GM18508 (cell line): ENCODE data around the gene PSAP.

Source experiments
- ATAC-seq: cut with Tn5 transposase; IDR thresholded peaks from one replicate; pipeline ENCODE4 v1.9.1; 2021; ENCODE audit warnings: moderate number of reproducible peaks; ENCODE audit not compliant: insufficient read depth, unreplicated experiment

PSAP gene

DNA sequence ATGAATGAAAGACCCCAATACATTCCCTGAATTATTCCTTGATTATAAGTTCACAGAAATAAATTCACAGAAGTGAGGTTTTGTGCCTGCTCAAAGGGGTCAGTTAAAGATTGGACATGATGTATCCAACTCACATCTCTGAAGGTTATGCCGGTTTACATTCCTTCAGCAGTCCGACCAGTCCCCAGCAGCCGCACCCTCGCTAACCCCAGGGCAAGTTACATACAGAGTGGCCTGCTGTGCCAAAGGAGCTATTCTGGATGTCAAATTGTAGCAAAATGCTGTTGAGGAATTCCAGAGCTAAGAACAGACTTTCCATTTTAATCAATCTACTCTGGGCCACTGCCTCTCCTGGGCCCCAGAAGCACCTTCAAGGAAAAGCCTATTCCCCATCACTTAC lies 20.3 kb downstream of the PSAP start:
- ATAC-seq: no peak

DNA sequence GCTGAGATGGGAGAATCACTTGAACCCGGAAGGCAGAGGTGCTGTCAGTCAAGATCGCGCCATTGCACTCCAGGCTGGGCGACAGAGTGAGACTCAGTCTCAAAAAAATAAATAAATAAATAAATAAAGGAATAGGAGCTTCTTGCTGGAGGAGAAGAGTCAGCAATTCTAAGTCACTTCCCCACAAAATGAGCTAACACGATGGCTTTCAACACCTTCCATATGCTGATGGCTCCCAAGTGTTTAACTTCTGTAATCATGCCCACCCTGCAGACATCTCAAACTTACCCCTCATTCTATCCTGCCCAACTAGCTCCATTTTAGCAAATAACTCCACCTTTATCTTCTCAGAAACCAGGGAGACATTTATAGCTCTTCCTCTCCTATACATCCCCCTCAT lies 21.2 kb downstream of the PSAP start:
- ATAC-seq: no peak

DNA sequence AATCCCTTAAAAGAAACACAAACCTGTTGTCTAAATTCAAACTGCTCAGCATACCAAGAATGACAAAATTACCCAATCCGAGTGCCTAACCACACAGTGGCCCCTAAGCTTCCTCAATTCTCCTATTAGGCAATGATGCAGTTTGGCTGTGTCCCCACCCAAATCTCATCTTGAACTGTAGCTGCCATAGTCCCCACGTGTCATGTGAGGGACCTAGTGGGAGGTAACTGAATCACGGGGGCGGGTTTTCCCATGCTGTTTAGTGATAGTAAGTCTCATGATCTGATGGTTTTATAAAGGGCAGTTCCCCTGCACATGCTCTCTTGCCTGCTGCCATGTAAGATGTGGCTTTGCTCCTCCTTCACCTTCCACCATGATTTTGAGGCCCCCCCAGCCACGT lies 21.9 kb downstream of the PSAP start:
- ATAC-seq: no peak

DNA sequence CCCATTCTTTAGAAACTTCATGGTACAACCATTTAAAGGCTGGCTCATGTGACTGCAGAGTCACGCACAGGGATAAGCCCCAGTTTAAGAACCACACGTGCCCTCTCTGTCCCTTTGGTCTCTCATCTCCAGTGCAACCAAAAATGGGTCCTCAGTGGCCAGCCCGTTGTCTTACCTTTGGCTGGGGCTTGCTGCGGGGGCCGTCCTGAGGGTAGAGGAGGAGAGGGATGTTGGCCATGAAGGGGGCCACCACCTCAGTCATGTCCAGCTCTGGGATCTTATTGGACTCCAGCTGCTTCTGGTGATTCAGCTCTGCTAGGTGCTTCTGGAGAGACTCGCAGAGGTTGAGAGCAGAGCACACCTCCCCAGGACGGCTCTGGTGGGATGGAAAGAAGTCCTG lies 22.3 kb downstream of the PSAP start:
- no peak for ATAC-seq

DNA sequence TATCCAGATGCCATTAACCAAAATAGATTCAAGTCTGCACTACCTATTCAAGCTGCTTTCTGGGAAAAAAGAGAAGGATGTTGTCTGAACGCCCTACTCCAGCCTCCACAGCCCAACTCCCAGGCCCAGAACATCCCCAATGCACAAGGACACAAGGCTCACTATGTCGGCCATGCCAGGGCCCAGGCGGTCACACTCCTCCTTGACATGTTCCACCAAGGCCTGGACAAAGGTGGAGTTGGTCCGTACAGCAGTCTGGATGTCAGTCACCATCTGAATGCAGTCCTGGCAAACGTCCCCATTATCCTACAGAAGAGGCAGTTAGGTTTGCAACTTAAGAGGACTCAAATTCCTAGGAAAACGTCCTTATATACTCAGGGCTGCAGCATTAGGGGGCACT lies 23.2 kb downstream of the PSAP start:
- ATAC-seq: no peak

DNA sequence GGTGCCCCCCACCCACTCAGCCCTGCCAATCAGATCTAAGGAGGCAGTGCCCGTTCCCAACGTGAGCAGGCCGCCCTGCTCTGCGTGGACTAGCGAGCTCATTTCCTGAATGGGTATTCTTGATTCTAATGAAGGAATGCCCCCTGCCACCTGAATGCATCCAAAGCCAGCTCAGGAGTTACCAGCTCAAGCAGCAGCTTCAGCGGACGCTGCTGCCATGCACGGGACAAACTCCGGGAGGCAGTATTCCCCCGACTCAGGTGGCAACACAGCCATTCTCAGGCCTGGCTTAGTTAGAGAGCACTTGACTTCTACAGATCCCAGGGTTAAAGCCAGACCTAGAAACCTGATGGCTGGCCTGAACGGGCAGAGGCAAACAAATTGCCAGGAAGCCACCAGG lies 25.8 kb downstream of the PSAP start:
- ATAC-seq: no peak

DNA sequence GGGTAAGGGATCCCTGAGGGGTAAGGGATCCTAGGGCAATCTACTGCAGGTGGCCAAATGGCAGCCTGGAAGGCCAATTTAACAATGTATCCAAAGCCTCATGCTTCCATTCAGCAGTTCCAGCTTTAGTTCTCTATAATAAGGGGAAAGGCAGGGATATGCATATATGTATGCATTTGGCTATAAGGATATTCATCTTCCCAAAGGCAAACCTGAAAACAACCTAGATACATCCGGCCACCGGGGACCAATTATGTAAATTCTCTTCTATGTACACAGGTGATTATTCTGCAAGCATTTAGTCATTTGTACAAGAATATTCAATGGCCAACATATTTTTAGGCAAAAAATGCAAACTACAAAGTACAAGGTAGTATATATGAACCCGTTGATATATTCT lies 26.7 kb downstream of the PSAP start:
- ATAC-seq: no peak

DNA sequence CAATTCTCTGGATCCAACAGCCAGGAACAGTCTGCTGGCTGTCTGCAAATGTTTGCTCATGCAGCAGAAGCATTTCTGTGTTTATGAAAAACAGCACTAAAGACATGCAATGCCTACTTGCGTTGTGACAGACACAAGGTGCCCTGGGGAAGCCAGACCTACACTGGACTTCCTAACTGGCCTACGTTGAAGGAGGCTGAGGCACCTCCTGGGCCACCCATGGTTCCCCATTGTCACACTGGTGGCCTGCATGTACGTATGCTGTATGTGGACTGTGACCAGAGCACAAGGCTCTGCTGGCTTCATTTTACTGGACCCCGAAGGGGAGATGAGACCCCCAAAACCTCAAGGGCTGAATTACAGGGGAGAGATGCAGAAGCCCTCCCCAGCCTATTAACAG lies 27.7 kb downstream of the PSAP start:
- no peak for ATAC-seq

DNA sequence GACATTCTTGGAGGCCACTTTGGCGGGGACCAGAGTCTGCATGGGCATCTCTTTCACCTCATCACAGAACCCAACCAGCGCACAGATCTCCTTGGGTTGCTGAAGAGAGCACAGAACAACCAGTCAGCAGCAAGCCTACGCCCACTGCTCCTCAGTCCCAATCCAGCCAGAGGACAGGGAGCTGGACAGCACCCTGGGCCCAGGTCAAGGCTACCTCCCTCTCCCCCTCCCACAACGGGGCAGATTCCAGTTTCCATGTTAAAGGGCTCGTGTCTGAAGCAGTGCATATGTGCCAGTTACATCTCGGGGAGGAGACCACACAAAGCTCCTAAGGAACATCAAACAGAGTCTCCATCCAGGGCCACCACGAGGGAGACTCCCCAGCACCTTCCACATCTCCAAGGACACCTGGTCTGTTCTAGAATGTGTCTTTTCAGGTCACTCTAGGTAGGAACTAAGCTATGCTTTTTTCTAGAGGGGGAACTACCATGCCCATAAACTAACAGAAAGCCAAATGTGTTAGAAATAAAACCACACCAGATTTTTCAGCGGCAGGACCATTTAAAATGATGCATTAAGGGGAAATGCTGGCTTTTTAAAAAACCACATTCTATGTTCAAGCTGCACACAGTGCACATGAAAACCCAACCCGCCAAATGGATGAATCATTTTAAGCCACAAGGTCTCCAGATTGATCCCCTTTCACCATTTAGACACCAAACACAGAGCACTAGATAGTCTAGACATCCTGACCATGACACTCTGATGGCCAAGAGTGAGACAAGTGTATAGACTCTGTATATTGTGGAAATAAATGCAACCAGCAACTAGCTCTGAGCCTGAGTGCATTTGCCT lies 28.9 kb downstream of the PSAP start:
- ATAC-seq: no peak

DNA sequence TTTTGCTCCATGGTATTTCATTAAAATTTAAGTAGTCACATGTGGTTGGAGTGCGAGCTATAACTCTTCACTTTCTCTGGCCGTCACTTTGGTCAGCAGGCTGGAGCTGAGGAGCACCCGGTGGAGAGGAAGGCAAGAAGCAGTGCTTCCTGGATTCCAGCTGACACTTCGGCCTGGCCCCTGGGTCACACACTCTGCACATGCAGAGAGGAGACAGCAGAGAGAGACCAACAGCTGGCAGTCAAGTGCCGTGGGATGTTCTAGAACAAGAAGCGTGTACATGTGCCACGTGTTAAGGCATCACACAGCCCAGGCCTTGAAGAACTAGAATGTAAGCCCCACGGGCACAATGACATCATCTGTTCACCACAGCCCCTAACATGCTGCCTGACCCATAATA lies 30.1 kb downstream of the PSAP start:
- no peak for ATAC-seq

DNA sequence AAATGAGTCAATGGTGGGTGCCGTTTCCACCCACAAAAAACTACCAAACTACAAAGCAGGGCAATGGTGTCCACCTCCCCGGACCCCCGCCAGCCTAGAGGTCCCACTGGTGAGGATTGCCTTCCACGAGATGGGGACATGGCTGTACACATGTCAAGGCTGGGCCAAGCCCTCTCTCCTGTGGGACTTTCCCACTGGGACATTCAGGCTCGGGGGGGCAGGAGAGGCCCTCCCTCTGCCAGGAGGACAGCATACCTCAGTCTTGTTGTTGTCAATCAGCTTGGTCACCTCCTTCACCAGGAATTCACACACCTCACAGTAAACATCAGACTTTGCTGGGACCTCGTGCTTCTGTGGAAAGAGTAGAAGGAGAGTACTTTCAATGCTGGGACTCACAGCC lies 31.1 kb downstream of the PSAP start:
- ATAC-seq: no peak

DNA sequence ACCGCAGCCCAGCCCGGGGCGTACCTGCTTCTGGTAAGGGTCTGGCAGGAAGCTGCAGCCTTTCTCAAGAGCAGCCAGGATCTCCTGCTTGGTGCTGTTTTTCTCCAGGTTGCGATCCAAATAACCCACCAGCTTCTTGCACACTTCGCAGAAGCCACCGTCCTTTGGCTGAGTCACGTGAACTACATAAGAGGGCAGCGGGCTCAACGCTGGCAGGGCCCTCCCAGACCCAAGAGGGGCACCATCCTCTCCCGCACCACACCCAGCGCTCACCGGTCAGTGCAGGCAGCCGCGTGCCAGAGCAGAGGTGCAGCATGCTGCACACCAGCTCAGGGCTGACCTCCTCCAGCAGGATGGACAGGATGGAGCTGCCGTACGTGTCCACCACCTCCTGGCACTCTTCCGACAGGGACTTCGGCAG lies 31.6 kb downstream of the PSAP start:
- no peak for ATAC-seq

DNA sequence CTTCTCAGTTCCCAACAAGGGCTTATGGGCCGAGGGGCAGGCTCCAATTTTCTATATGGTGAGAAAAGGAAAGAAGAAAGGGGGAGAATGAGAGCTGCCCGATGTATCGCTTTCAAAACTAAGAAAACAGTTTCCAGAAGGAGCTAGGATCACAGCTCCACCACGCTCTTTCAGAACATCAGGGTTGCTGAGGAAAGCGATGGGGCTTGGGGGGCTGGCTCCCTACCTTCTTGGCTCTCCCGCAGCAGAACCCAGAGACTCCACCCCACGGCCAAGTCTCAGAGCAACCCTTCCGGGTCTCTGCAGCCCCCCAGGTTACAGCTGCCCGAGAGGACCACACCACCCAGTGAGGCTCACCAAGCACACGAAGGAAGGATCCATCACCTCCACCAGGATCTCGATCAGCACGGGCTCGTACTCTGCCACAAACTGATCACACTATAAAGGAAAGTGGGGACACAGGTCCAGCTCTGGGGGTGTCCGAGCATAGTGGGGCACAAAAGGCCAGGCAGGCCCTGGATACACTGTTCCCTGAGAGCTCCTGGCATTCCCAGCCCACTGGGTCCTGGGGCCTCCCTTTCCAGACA lies 32.3 kb downstream of the PSAP start:
- ATAC-seq: no peak

DNA sequence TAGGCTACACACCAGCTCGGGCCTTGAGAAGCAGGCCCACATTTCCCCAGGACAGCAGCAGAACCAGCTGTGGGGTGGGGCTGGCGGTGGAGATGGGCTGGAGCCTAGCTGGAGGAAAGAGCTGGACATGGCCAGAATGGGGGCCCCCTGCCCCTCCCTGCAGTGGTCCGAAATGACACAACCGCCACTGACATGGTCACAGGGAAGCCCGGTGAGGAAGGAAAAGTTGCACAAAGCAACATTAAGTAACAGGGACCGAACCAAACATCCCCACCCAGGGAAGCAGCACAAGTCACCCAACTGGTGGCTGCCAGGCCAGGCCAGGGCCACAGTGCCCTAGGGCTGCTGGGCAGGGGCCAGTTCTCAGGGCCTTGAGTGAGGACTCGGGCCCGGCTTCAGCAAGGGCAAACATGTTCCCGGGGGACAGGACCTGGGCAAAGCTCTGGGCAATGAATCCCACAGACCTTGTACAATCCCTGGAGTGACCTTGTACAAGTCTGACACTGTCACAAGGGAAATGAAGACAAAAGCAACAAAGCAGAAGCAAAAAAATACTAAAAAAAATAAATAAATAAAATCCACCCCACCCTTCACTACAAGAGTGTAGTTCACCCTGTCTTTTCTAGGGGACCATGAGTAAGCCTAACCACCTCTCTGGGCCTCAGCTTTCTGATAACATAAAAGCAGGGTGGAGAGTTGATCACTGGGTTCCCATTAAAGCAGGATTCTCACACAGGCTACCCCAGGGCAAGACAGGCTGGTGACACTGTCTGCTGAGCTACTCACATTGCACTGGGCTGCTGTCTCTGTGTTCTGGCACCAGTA lies 33.0 kb downstream of the PSAP start:
- ATAC-seq: no peak

DNA sequence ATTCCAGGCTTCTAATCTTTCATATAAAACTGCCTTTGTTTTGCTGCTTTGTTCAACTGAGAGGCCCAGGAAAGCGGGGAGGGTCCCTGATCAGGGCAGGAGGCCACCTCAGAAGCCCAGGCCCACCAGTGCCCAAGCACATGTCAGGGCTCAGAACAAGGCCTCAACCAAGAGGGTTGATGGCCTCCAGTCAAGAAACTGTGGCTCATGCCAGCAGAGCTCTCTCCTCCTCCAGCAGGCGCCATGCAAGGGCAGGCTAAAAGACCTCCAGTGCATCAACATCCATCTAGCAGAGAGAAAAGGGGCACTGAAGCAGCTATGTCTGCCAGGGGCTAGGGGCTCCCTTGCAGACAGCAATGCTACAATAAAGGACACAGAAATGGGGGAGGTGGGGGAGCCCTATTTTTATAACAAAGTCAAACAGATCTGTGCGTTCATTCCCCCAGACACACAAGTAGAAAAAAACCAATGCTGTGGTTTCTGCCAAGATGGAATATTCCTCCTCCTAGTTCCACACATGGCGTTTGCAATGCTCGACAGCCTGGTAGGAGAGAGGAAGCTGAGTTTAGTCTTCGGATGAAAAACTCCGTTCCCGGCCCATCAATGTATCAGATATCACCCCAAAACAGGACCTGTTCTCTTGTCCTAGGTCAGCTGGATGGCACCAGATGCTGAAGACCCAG lies 34.0 kb downstream of the PSAP start:
- no peak for ATAC-seq

DNA sequence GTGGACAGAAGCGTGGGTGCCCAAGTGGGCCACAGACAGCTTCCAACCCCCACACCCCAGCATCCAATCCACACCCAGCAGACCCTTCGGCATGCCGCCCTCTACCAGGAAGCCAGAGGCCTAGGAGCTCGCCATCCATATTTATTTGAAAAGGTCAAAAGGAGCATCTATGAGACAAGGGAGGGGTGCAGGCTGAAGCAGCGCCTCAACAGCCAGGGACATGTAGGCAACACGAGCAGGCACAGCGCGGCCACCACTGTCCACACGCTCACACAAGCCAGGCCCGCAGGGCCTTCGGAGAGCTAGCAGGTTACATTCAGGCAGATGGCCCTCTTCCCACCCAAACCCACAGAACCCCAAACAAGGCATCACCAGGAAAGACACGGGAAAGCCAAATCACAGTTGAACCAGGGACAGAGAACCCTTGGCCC lies 34.6 kb downstream of the PSAP start:
- ATAC-seq: no peak

DNA sequence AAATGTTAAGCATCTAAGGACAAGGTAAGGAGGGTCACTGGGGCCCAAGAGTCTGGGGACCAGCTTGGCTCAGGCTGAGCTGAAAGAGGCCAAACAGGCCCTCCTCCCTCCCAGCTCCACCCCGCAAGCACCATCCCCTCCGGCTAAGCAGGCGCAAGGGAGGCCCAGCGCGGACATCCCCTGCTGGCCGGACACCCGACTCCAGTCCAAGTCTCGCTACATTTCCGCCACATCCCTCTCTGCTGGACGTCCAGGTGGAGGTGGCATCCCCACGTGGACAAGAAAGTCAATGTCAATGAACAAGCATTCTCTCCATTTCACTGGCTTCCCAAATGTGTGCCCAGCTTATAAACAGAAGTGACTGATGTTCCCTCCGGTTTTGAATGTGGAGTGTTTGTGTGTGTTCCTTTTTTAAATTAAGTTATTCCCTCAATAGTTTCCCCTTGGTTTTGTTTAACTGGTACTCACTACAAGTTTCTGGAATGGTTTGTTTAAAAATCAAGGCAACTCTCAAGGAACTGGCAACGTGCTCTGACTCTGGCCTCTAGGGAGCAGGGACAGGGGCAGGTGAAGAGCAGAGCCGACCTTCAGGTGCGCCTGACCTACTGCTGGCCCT lies 35.4 kb downstream of the PSAP start:
- ATAC-seq: no peak

DNA sequence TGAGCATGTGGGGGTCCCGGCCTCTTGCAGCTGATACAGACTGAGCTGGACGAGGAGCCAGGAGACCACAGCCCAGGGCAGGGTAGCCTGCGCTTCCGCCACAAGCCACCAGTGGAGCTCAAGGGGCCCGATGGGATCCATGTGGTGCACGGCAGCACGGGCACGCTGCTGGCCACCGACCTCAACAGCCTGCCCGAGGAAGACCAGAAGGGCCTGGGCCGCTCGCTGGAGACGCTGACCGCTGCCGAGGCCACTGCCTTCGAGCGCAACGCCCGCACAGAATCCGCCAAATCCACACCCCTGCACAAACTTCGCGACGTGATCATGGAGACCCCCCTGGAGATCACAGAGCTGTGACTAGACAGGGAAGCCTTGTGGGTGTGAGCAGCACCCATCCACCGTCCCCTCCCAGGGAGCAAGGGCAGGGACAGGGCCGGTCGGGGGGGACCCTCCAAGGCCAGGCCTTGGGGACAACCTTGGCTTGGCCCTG lies 36.1 kb downstream of the PSAP start:
- no peak for ATAC-seq

DNA sequence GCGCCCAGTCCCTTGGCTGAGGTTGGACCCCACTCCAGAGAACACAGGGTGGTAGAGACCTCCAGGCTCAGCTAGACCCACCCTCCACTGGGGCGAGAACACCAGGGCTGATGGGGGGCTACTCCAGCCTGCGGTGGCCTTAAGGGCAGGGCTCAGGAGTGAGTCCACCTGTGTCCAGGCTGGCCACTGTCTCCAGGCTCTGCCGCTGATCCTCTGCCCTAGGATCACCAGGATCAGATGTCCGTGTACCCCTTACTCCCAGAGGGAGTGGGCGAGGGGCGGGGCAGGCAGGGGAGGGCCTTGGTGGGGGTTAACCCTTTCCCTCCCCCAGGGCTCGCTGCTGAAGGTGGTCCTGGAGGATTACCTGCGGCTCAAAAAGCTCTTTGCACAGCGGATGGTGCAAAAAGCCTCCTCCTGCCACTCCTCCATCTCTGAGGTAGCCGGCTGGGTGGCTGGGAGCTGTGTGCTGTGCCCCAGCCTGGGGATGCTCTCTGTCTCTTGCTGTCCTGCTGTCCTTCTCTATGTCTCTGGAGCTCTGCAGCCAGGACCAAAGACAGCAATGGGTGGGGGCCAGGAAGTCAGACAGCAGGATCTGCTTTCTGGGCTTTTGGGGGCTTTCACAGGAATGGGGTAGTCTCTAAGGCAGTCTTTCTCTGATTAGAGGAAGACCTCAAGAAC lies 38.0 kb downstream of the PSAP start:
- ATAC-seq: no peak
